Activated CD4-positive, alpha-beta T cell treated with anti-CD3 and anti-CD28 coated beads, Interleukin-2, amount 10 ng/mL, durations not matched to agents 7 days and 5 days (primary cell): ENCODE measurements around the gene KLHL22. TPM values are rescaled to one million over a fixed set of nuclear protein-coding genes. Genes with fewer than 3 reads are reported as not detected.

Experiments
- CTCF ChIA-PET: fragments of 350-600 bp; sonication (Branson Sonifier 250); formaldehyde crosslinking; loops from one replicate; lab custom pipeline; 2021; ENCODE audit warnings: antibody characterized with exemption; lab: Charles Lee
- POLR2A ChIA-PET: fragments of 350-600 bp; sonication (Branson Sonifier 250); formaldehyde crosslinking; loops from one replicate; lab custom pipeline; 2021; ENCODE audit warnings: antibody characterized with exemption; lab: Charles Lee
- DNase-seq: peaks from one replicate; pipeline ENCODE4 v3.0.0-alpha.2; 2020
- H3K27ac Mint-ChIP-seq: one replicate; pipeline ENCODE4 v1.8.0; 2021; ENCODE audit warnings: mild to moderate bottlenecking, moderate library complexity, mixed read lengths
- H3K27me3 Mint-ChIP-seq: one replicate; pipeline ENCODE4 v1.8.0; 2021; ENCODE audit warnings: mixed read lengths
- H3K36me3 Mint-ChIP-seq: one replicate; pipeline ENCODE4 v1.8.0; 2021; ENCODE audit warnings: low read depth, mixed read lengths
- H3K4me1 Mint-ChIP-seq: one replicate; pipeline ENCODE4 v1.8.0; 2021; ENCODE audit warnings: mixed read lengths
- H3K4me3 Mint-ChIP-seq: one replicate; pipeline ENCODE4 v1.8.0; 2021; ENCODE audit warnings: mild to moderate bottlenecking, moderate library complexity, mixed read lengths
- H3K9me3 Mint-ChIP-seq: one replicate; pipeline ENCODE4 v1.8.0; 2021; ENCODE audit warnings: mixed read lengths
- total RNA-seq, 2 experiments: library from RNA; stranded (reverse); gene quantifications; one replicate each; pipeline ENCODE4 v1.2.3, GENCODE V29; 2021

Gene KLHL22
- total RNA-seq, 2 experiments from 2014 or later, result 38.7 to 40.1 TPM

- no peaks in the 10 kb centered on the region for H3K27me3 Mint-ChIP-seq
Measured at GRCh38 chr22:20532256-20532993, 36.8 kb upstream of the KLHL22 start.

GRCh38 chr22:20531404-20532201 is 36.0 kb upstream of the KLHL22 start:
- CTCF ChIA-PET, result no interaction called here
- Mint-ChIP-seq H3K4me1 (peaks cover 51% of the 10 kb centered on the region), H3K27me3 (no peaks in the 10 kb centered on the region), H3K27ac (peak overlapping the region; percentile 80), H3K36me3 (peaks cover 43% of the 10 kb centered on the region), H3K9me3 (no peaks in the 10 kb centered on the region), H3K4me3 (no peak overlapping the region)
- POLR2A ChIA-PET, result no interaction called here
- no peak for DNase-seq

More at GRCh38 chr22:20532256-20532993, 36.8 kb upstream of the KLHL22 start:
- Mint-ChIP-seq H3K4me1 (peaks cover 49% of the 10 kb centered on the region), H3K27ac (peak overlapping the region; percentile 82), H3K4me3 (no peak overlapping the region), H3K36me3 (peaks cover 44% of the 10 kb centered on the region), H3K9me3 (no peaks in the 10 kb centered on the region)
- ChIA-PET POLR2A (interaction anchor here (0.6 kb wide), 1 partner anchor 42 kb away, joined by 3 read pairs; no protein-coding TSS in a partner anchor), CTCF (interaction anchor here (1.5 to 1.8 kb wide), 2 partner anchors 8 to 18 kb away, joined by 4 to 5 read pairs; no protein-coding TSS in a partner anchor)
- no peak for DNase-seq

GRCh38 chr22:20531154-20531403 is 35.5 kb upstream of the KLHL22 start:
- peaks cover 45% of the 10 kb centered on the region for H3K36me3 Mint-ChIP-seq
- no peak for DNase-seq
- no peaks in the 10 kb centered on the region for H3K27me3 Mint-ChIP-seq
- CTCF ChIA-PET, result no interaction called here
- POLR2A ChIA-PET, result no interaction called here
- H3K27ac Mint-ChIP-seq, result peak overlapping the region; percentile 80
- H3K4me3 Mint-ChIP-seq, result no peak overlapping the region
- H3K9me3 Mint-ChIP-seq, result no peaks in the 10 kb centered on the region
- H3K4me1 Mint-ChIP-seq, result peaks cover 56% of the 10 kb centered on the region

GRCh38 chr22:20530368-20531153 is 35.0 kb upstream of the KLHL22 start:
- Mint-ChIP-seq H3K27ac (peak overlapping the region; percentile 54), H3K36me3 (peaks cover 45% of the 10 kb centered on the region), H3K27me3 (no peaks in the 10 kb centered on the region), H3K4me1 (peaks cover 56% of the 10 kb centered on the region), H3K4me3 (no peak overlapping the region), H3K9me3 (no peaks in the 10 kb centered on the region)
- CTCF ChIA-PET, result no interaction called here
- POLR2A ChIA-PET, result no interaction called here
- no peak for DNase-seq

GRCh38 chr22:20528405-20528978 is 32.9 kb upstream of the KLHL22 start:
- POLR2A ChIA-PET, result no interaction called here
- H3K36me3 Mint-ChIP-seq, result peaks cover 45% of the 10 kb centered on the region

GRCh38 chr22:20526628-20527355 is 31.2 kb upstream of the KLHL22 start:
- H3K27me3 Mint-ChIP-seq, result no peaks in the 10 kb centered on the region
- H3K4me3 Mint-ChIP-seq, result no peak overlapping the region
- POLR2A ChIA-PET, result no interaction called here
- no peak overlapping the region for H3K27ac Mint-ChIP-seq
- H3K4me1 Mint-ChIP-seq, result peaks cover 62% of the 10 kb centered on the region
- H3K36me3 Mint-ChIP-seq, result peaks cover 52% of the 10 kb centered on the region
- H3K9me3 Mint-ChIP-seq, result no peaks in the 10 kb centered on the region
- CTCF ChIA-PET, result interaction anchor here (1.0 kb wide), 1 partner anchor 15 kb away, joined by 3 read pairs; no protein-coding TSS in a partner anchor
- no peak for DNase-seq

More at GRCh38 chr22:20528405-20528978, 32.9 kb upstream of the KLHL22 start:
- H3K9me3 Mint-ChIP-seq, result no peaks in the 10 kb centered on the region
- peaks cover 60% of the 10 kb centered on the region for H3K4me1 Mint-ChIP-seq
- no peak for DNase-seq
- CTCF ChIA-PET, result interaction anchor here (0.6 to 0.8 kb wide), 3 partner anchors 12 to 80 kb away, joined by 3 read pairs; no protein-coding TSS in a partner anchor
- H3K27me3 Mint-ChIP-seq, result no peaks in the 10 kb centered on the region
- no peak overlapping the region for H3K4me3 Mint-ChIP-seq
- no peak overlapping the region for H3K27ac Mint-ChIP-seq

- no peak overlapping the region for H3K27ac Mint-ChIP-seq
- DNase-seq, result no peak
- no peaks in the 10 kb centered on the region for H3K9me3 Mint-ChIP-seq
- ChIA-PET POLR2A (no interaction called here), CTCF (interaction anchor here (0.5 kb wide), 1 partner anchor 40 kb away, joined by 4 read pairs; no protein-coding TSS in a partner anchor)
- H3K36me3 Mint-ChIP-seq, result peaks cover 53% of the 10 kb centered on the region
- H3K4me1 Mint-ChIP-seq, result peaks cover 57% of the 10 kb centered on the region
- H3K27me3 Mint-ChIP-seq, result no peaks in the 10 kb centered on the region
- H3K4me3 Mint-ChIP-seq, result no peak overlapping the region
Measured at GRCh38 chr22:20526305-20526627, 30.7 kb upstream of the KLHL22 start.

GRCh38 chr22:20525048-20525447 is 29.5 kb upstream of the KLHL22 start:
- POLR2A ChIA-PET, result no interaction called here
- Mint-ChIP-seq H3K27ac (peak overlapping the region; percentile 48), H3K36me3 (peaks cover 55% of the 10 kb centered on the region), H3K4me3 (no peak overlapping the region), H3K9me3 (no peaks in the 10 kb centered on the region), H3K4me1 (peaks cover 53% of the 10 kb centered on the region), H3K27me3 (no peaks in the 10 kb centered on the region)
- CTCF ChIA-PET, result interaction anchor here (0.8 to 1.7 kb wide), 4 partner anchors 10 to 40 kb away, joined by 3 to 7 read pairs (median 4); no protein-coding TSS in a partner anchor
- no peak for DNase-seq

- H3K27ac Mint-ChIP-seq, result peak overlapping the region; percentile 89
- peaks cover 51% of the 10 kb centered on the region for H3K4me1 Mint-ChIP-seq
- H3K27me3 Mint-ChIP-seq, result no peaks in the 10 kb centered on the region
- ChIA-PET POLR2A (no interaction called here), CTCF (interaction anchor here (0.9 to 1.7 kb wide), 4 partner anchors 9 to 41 kb away, joined by 3 to 7 read pairs (median 4); no protein-coding TSS in a partner anchor)
- H3K4me3 Mint-ChIP-seq, result no peak overlapping the region
- no peaks in the 10 kb centered on the region for H3K9me3 Mint-ChIP-seq
- H3K36me3 Mint-ChIP-seq, result peaks cover 59% of the 10 kb centered on the region
- peak; percentile 30 for DNase-seq
Measured at GRCh38 chr22:20524004-20524481, 28.4 kb upstream of the KLHL22 start.

GRCh38 chr22:20523086-20523983 is 27.7 kb upstream of the KLHL22 start:
- Mint-ChIP-seq H3K4me1 (peaks cover 55% of the 10 kb centered on the region), H3K36me3 (peaks cover 57% of the 10 kb centered on the region), H3K27me3 (no peaks in the 10 kb centered on the region), H3K4me3 (no peak overlapping the region), H3K9me3 (no peaks in the 10 kb centered on the region), H3K27ac (peak overlapping the region; percentile 80)
- peak; percentile 37 for DNase-seq
- POLR2A ChIA-PET, result no interaction called here
- CTCF ChIA-PET, result interaction anchor here (0.9 to 1.7 kb wide), 2 partner anchors 9 to 10 kb away, joined by 4 to 7 read pairs; no protein-coding TSS in a partner anchor
